HG02571 (cell line): ENCODE measurements around the gene SMARCAL1.
A peak's percentile ranks its signal among the peaks of the same experiment; 100 is the strongest.

Experiments used
- ATAC-seq: cut with Tn5 transposase; IDR thresholded peaks from one replicate; pipeline ENCODE4 v1.9.1; 2021; ENCODE audit warnings: mild to moderate bottlenecking, moderate library complexity; ENCODE audit not compliant: unreplicated experiment

The SMARCAL1 gene

DNA sequence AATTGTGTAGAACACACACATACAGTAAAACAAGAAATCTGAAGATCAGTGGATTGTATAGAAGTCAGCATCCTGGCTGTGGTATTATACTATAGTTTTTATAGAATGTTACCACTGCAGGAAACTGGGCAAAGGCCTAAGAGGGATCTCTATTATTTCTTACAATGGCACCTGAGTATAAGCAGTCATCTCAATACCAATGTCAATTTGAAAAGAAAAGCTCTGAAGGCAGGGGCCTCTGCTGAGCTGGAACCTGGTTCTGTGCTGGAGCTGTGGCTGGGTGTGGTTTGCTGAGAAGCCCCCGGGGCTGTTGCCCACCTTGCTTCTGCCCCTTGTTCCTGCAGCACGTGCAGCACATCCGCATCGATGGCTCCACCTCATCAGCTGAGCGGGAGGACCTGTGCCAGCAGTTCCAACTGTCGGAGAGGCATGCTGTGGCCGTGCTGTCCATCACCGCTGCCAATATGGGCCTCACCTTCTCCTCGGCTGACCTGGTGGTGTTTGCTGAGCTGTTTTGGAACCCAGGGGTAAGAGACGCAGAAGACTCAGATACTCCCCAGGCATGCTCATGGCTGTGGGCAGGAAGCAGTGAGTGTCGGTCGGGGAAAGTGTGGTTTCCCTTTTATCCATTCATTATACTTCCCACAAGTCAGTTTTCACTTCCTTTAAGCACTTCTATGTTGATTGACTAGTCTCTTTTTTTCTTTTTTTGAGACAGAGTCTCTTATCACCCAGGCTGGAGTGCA lies 62.8 kb downstream of the SMARCAL1 start:
- no peak for ATAC-seq

DNA sequence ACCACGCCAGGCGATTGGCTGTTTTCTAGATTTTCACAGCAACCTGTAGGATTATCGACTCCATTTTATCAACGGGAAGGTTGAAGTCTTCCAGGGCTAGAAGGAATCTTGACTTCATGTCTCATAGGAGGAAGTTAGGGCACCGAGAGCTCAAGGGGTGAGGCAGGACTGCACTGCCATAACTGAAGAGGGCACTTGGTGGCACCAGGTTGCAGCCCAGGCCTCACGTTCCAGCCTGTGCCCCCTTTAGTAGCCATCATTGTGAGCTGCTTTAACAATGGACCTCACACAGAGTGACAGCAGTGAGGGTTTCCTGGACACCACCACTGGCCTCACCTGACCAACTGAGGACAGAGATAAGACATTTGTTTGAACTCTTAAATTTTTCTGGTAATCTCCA lies 63.5 kb downstream of the SMARCAL1 start:
- no peak for ATAC-seq

DNA sequence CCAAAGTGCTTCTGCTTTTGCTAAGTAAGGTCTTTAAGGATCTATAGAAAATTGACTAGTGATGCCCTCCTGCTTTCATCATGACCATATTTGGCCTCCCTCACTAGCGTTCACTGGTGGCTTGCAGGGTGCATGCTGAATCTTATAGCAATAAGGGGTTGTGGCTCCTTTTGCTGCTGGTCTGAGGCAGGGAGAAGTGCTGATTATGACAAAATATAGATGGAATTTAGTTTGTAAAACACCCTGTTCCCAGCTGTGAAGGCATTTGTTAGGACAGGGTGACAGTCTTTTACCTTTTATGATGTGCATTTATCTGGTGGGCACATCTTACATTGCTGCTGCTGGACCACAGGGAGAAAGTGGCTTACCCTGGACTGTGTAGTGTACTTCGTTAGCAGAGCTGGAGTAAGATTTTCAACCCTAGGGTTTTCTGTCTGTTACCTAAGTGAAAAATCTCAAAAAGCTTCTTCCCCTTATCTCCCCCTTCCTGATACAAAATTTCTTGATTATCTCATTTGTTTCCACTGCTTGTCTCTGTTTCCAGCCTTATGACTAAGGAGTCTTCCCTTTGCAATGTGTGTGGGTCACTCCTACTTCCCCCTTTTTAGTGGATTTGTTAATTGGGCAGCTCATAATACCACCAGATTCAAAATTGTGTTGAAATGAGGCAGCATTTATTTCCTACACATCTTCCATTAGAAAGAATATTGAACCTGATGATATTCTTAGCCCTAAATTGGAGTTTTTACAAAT lies 65.2 kb downstream of the SMARCAL1 start:
- no peak for ATAC-seq

DNA sequence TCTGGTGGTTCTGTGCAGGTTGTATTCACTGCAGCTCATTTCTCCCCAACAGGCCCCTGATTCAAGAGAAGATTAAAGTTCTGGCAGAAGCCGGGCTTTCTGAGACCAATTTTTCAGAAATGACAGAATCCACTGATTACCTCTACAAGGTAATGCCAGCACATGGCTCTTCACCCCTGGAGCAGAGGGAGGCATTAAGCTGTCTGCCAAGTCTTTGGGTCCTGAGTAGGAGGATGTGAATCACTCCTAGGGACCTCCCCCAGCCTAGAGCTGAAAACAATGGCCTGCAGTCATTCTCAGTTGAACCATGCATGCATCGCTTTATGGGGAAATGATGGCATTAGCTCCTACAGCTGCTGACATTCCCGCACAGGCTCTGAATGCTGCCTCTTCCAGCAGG lies 65.9 kb downstream of the SMARCAL1 start:
- ATAC-seq: no peak

DNA sequence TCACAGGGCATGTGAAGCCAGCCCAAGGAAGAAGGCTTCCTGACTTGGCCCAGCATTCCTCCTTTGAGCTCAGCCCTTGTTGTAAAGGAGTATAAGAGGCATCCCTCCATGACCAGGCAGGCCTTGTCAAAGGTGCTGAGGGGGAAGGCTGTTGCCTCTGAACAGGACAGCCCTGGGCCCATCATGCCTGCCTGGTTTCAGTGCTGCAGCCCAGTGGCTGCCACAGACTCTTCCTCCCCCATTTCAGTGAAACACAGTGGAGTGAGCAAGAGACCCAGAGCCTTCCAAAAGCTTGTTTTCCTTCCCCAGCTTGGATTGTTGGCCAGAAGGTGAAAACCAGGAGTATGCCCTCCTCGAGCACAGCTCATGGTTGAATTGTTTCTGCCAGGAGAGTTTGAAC lies 66.5 kb downstream of the SMARCAL1 start:
- no peak for ATAC-seq

DNA sequence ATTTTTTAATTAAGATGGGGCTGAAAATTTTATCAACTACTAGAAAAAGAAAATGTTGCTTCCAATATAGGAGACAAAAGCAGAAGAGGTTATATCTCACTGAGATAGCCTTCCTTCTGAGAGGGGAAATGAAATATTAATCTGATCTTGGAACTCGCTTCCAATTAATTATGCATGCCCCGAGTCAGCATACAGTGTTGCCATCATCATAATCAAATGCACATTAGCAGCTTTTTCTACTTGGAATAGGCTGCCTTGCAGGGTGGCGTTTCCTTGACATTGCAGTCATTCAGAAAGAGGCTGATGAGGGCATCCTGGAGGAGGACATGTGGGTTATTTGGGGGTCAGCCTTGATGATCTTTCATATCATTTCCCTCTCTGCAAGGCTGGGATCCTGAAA lies 67.9 kb downstream of the SMARCAL1 start:
- ATAC-seq: no peak

DNA sequence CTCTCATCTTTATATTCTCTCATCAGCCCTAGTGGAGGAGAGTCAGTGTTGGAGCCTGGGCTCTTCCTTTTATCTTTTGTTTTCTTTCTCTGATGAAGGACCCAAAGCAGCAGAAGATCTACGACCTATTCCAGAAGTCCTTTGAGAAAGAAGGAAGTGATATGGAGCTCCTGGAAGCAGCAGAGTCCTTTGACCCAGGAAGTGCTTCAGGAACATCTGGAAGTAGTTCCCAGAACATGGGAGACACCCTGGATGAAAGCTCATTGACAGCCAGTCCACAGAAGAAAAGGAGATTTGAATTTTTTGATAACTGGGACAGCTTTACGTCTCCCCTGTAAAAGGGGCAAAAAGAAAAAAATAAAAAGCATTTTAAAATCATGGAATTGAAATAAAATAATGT lies 70.4 kb downstream of the SMARCAL1 start:
- ATAC-seq: no peak

DNA sequence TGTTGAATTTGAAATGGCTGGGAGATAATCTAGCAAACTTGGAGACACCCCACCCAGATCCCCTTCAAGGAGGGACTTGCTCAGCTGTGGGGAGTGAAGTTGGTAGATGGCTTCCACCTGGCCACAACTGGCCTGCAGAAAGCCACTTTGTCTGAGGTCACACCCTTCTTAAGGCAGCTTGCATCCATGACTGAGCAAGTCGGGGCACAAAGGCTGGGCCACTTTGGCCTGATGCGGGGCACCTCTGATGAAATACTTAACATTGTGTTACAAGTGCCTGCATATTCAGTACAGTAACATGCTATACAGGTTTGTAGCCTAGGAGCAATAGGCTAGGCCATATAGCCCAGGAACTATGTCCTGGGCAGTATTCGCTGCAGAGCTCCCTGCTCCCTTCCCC lies 73.0 kb downstream of the SMARCAL1 start:
- ATAC-seq: no peak

DNA sequence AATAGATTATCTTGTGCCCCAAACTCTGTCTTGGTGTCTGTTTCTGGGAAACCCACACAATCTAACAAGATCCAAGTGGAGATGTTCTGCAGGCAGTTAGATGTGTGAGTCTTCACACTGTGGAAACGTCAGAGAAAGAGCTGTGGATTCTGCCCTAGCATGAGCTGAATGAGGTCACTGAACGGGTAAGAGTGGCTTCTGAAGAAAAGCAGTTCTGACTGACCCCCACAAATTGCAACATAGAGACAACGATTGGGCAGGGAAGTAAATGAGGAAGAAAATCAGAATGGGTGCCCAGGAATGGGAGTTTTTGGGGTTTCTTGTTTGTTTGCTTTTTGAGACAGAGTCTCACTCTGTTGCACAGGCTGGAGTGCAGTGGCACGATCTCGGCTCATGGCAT lies 73.5 kb downstream of the SMARCAL1 start:
- ATAC-seq: no peak

DNA sequence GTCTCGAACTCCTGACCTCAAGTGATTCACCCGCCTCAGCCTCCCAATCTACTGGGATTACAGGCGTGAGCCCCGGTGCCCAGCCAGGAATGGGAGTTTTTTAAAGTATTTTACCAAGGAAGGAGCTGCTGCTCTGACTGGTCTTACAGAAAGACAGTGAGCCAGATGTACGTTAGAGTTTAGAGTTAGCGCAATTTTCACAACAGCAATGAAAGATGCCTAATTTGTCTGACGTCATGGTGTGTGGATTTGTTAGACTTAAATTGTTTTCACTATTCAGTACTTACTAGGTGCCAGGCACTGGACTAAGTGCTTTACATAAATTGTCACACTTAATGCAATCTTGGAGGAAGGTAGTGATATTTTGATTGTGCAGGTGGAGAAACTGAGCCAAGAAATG lies 74.0 kb downstream of the SMARCAL1 start:
- no peak for ATAC-seq

DNA sequence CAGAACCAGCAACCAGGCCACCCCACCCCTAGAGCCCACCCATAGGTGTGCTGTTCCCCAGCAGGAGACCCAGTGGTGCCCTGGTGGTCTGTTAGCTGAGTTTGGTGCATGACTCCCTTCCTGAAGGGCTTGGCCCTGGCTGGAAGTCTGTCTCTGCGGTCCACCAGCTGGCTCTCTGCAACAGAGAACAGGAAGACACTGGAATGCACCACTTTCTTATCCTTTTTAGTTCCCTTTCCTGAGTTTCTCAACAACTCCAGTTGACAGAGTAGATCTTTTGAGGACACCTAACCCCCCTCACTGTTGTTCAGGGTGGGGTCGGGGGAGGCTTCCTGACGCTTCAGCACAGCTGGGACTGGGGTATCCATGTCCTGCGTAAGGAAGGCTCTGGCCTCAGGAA lies 74.4 kb downstream of the SMARCAL1 start:
- ATAC-seq: no peak

DNA sequence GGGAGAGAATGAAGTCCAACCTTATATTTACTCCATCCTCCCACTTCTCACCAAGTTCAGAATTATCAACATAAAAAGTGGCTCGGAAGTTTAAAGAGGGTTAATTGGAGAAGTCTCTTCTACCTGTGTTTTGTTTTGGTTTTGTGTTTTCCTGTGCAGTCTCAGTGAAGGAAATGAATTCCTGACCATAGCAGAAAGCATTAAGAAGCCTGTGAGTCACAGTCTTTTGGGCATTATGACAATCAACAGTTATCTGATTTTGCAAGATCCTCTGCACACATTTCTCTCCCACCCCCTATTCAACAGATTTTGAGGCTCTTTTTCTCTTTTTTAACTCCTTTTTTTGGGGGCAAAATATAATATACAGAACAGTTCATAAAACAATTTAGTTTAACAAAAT lies 77.8 kb downstream of the SMARCAL1 start:
- ATAC-seq: no peak

DNA sequence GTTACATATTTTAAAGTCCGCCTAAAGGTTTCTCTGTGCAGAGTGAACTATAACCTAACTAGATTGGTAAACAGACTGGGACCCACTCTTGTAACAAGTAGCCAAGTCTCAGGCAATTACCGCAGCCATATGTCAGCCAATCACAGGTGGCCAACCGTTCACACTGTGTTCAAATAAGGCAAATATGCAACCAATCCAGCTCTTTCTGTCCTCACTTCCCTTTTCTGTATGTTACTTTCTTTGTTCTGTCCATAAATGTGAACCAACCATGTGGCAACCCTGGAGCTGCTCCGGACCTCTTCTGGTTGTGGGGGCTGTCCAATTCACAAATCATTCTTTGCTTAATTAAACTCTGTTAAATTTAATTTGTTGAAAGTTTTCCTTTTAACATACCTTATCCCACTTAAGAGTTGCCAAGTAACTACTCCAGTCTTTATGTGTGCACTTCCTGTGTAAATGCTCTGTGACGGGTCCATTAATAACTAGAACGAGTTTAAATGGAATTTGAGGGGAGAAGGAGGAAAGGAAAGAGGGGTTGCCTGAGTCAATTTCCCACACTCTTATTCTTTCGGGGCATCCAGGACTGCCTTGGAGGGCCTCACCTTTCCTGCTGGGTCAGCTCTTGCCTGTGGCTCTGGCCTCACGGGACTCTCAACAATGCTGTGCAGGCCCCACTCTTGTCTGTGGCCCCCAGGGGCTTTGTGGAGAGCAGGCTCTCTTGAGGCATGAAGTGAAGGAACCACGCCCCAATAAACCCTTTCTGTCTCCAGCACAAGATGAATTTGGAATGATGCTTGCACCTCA lies 79.7 kb downstream of the SMARCAL1 start:
- ATAC-seq: peak; percentile 75

DNA sequence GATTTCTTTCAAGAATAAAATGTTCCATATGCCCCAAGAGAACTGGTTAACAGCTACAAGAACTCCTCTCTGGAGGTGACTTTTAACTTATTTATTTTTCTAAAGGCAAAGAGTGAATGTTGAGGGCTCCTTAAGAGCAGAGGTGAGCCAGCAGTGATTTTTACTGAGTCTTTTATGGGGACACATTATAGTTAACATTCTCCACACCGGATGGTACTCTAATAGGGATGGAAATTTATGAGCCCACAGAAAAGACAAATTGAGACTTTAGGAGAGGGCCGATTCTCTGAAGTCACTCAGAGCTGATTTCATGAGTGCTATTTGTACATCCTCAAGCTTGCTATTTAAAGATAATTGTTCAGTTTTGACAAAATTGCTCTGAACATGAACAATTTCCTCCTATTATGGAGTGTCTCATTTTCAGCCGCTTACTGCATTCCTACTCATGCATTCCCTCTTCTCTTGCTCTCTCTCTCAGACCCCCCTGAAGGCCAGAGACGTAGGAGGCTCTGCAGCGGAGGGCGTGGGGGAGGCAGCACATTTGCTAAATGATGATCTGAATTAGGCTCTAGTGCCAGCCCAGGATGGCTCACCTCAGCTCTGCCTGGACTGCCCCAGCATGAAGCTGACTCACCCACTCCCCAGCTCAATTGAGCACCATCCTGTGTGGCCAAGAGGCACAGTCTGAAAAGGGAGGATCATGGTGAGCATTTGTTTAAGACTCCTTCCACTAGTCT lies 80.5 kb downstream of the SMARCAL1 start:
- no peak for ATAC-seq

DNA sequence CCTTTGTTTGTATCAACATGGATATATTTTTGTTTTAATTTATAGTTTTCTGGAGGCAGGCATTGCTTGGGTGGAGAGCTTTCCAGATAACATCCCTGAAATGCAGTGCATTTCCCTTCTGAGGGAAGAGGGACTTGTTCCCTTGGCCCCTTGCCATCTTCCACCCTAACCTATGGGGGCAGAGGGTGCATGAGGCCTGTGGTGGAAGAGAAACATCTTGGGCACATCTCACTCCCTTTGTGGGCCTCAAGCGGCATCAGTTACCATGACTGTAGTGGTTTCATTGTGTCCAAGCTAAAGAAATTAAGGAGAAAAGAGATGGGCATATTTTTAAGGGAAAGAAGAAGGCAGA lies 81.0 kb downstream of the SMARCAL1 start:
- ATAC-seq: no peak

DNA sequence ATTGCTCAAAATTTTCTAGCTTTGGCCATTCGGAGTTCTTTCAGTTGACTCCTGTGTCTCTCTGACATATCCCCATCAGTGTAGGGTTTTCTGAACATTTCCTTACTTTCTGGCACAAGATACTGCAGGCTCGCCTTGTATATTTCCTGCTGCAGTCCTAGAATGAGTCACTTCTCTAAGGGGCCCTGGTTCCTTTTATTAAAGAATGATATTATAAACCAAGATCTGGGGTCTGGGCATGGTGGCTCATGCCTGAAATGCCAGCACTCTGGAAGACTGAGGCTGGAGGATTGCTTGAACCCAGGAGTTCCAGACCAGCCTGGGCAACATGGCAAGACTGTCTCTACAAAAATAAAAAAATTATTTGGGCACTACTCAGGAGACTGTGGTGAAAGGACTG lies 83.4 kb downstream of the SMARCAL1 start:
- no peak for ATAC-seq

DNA sequence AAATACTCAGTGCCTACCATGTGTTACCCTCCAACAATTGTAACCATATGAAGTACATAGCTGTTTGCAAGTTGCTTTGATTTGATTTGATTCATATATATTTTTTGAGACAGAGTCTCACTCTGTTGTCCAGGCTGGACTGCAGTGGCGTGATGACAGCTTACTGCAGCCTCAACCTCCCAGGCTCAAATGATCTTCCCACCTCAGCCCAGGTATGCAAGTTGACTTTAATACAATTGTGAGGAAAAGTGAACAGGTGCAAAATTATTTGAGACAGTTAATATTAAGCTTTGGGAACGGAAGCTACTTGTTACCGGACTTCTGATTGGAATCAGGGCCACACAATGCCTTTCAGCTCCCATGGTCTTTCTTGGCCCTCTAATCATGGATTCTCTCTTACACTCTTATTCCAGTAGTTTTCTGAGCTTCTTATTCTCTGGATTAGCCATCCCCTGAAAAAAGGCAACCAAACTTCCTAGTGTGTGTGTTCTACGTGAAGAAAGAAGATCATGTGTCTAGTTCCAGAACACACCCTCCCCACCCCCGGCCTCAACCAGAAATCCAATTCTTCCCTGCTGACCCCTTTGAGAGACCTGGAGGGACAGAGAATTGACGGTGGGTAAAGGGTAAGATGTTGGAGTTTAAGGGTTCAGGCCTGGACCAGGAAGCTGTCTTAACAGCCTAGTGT lies 85.2 kb downstream of the SMARCAL1 start:
- no peak for ATAC-seq

DNA sequence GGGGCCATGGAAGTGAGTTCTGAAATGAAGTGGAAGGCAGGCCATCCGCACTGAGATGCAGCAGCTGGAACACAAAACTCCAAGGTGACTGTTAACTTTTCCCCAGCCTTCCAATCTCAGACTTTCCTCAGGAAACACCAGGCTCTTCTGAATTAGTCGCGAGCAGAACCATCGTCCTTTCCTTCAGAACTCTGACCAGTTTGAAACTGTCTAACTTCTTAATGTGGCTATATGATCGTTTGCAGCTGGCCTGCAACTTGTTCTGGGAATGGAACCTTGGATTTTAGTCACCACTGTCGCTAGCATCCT lies 85.7 kb downstream of the SMARCAL1 start:
- ATAC-seq: no peak

DNA sequence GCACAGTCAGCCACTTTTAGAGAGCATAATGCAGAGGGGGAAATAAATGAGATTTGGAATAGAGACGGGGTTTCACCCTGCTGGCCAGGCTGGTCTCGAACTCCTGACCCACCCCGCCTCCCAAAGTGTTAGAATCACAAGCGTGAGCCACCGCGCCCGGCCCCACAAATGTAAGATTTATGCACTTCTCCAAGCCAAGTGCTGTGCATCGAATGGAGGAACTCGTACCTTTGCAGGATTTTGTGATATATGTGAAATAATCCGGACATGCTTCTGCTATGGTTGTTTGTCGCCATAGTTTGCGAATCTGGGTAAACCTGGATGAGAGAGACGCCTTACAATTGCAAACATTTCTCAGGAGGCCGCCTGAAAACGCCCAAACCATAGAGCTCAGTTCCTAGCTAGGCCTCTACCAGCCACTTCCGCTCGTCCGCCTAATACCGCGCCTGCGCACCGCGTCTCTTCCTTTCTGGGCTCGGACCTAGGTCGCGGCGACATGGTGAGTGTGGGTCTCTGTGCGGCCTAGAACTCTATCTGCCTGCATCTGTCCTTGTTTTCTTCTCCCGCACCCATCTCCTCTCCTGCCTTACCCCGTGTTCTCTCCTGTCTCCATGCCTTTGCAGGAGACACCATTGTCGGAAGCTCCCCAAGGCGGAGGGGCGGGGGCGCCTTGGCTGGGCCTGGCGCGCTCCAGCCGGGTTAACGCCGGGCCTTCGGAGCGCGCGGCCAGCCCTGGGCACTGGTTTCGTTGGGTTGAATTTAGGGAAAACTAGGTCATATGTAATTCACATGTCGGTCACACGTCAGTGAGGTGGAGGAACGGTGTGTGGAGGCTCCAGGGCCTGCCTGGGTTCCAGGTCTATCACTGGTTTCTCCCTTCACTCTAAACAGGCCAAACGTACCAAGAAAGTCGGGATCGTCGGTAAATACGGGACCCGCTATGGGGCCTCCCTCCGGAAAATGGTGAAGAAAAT lies 86.4 kb downstream of the SMARCAL1 start, which contains the start of gene RPL37A:
RPL37A (plus strand) TSS at position 466 of the 974 bp plus-strand sequence; CDS start at position 497, 31 bp downstream.
- ATAC-seq: peak; percentile 97
